ENCODE data around the gene RABGAP1. TPM values are rescaled to one million over a fixed set of nuclear protein-coding genes. Genes with fewer than 3 reads are reported as not detected.

RABGAP1 gene
- total RNA-seq (2021) (95.8 and 103 TPM in 2 replicates), Bru-seq, nascent RNA (percentile 95 among the genes with signal in this experiment), BruChase-seq, experiment 1, labeled RNA remaining after a 2-hour chase (percentile 93 among the genes with signal in this experiment), BruChase-seq, experiment 2, labeled RNA remaining after a 6-hour chase (percentile 86 among the genes with signal in this experiment)
- long read RNA-seq, full-length matches to known transcripts = 18 of 68 reads
- long read RNA-seq, partial matches to known transcripts = 8 of 68 reads
- long read RNA-seq, other reads (novel, unspliced or antisense) = 42 of 68 reads

GRCh38 chr9:122940749-122941581, at the start of gene RABGAP1:
TSS of gene RABGAP1 (plus strand) at chr9:122941020. CDS start at chr9:122957060, 16,040 bp downstream.
- H4K20me1 ChIP-seq (ENCODE audit: insufficient read depth) = peaks cover 35% of the 10 kb centered on the region
- BruUV-seq (replicated peaks) = no TSS peak

GRCh38 chr9:122897969-122898368, 42.9 kb upstream of the RABGAP1 start:
- H3K9me2 ChIP-seq (ENCODE audit: insufficient read depth) = no peaks in the 10 kb centered on the region
- TF ChIP-seq EZH2 (IDR thresholded peaks at IDR 0.05; ENCODE audit: low read depth) = no peak
- TF ChIP-seq CTCF (conservative IDR thresholded peaks at IDR 0.05) = no peak
- ChIA-PET CTCF (no interaction called here), POLR2A (ENCODE audit: unreplicated experiment) (no interaction called here)
- no TSS peak for BruUV-seq (replicated peaks)
- H2AFZ ChIP-seq = no peak overlapping the region
- H3K4me3 ChIP-seq = no peak overlapping the region
- H3F3A ChIP-seq (ENCODE audit: insufficient read depth, low read depth) = no peaks in the 10 kb centered on the region; the same call in 1 of the 2 replicates
- H3K79me2 ChIP-seq (ENCODE audit: low read depth) = peaks cover 54% of the 10 kb centered on the region
- intact Hi-C loops (cut with micrococcal nuclease; ENCODE audit: unreplicated experiment) = no loop called here
- H3K36me3 ChIP-seq (ENCODE audit: low read depth) = peaks cover 26% of the 10 kb centered on the region; the same call in 1 of the 2 replicates
- H3K27me3 ChIP-seq (ENCODE audit: insufficient read depth, low read depth) = no peaks in the 10 kb centered on the region
- no peak for DNase-seq
- peaks cover 3% of the 10 kb centered on the region for H3K4me1 ChIP-seq (replicated peaks; ENCODE audit: insufficient read depth)
- no peaks in the 10 kb centered on the region for H3K9me3 ChIP-seq (ENCODE audit: insufficient read depth, low read depth)
- H3K27ac ChIP-seq = no peak overlapping the region
- no peak overlapping the region for H3K4me2 ChIP-seq
- peaks cover 23% of the 10 kb centered on the region for H4K20me1 ChIP-seq (ENCODE audit: insufficient read depth)

More at GRCh38 chr9:122940749-122941581, at the start of gene RABGAP1:
- Histone ChIP-seq H3K4me1 (replicated peaks; ENCODE audit: insufficient read depth) (peaks cover 30% of the 10 kb centered on the region), H3K4me2 (peak within 1 kb of the TSS; percentile 85), H3F3A (ENCODE audit: insufficient read depth, low read depth) (peaks cover 16% of the 10 kb centered on the region; the same call in 1 of the 2 replicates), H3K4me3 (peak within 1 kb of the TSS; percentile 89), H3K27ac (peak within 1 kb of the TSS; percentile 81), H2AFZ (peak within 1 kb of the TSS; percentile 70), H3K27me3 (ENCODE audit: insufficient read depth, low read depth) (no peaks in the 10 kb centered on the region), H3K9me2 (ENCODE audit: insufficient read depth) (no peaks in the 10 kb centered on the region), H3K79me2 (ENCODE audit: low read depth) (peaks cover 47% of the 10 kb centered on the region), H3K9me3 (ENCODE audit: insufficient read depth, low read depth) (no peaks in the 10 kb centered on the region), H3K36me3 (ENCODE audit: low read depth) (peaks cover 6% of the 10 kb centered on the region; the same call in 1 of the 2 replicates)
- no peak for TF ChIP-seq EZH2 (IDR thresholded peaks at IDR 0.05; ENCODE audit: low read depth)
- TF ChIP-seq CTCF (conservative IDR thresholded peaks at IDR 0.05) = no peak
- DNase-seq = peak; percentile 94 to 99
- intact Hi-C loops (cut with micrococcal nuclease; ENCODE audit: unreplicated experiment) = loop anchor here (1.0 to 2.0 kb wide), 2 partner anchors 10 to 14 kb away; partner anchors contain the start of gene ZBTB26
- CTCF ChIA-PET = interaction anchor here (0.7 to 0.9 kb wide), 2 partner anchors 9 to 321 kb away, joined by 3 to 4 read pairs; partner anchors contain the start of gene ZBTB26
- POLR2A ChIA-PET (ENCODE audit: unreplicated experiment) = interaction anchor here (0.5 to 1.2 kb wide), 12 partner anchors 8 to 1001 kb away, joined by 3 to 25 read pairs (median 4); partner anchors contain the start of genes RC3H2, ZBTB26 and ZBTB6

GRCh38 chr9:122900791-122901190, 40.0 kb upstream of the RABGAP1 start:
- Histone ChIP-seq H2AFZ (no peak overlapping the region), H4K20me1 (ENCODE audit: insufficient read depth) (peaks cover 26% of the 10 kb centered on the region), H3K79me2 (ENCODE audit: low read depth) (peaks cover 72% of the 10 kb centered on the region), H3F3A (ENCODE audit: insufficient read depth, low read depth) (peaks cover 14% of the 10 kb centered on the region), H3K9me2 (ENCODE audit: insufficient read depth) (no peaks in the 10 kb centered on the region), H3K27ac (peak overlapping the region; percentile 14; the same call in 1 of the 2 replicates), H3K27me3 (ENCODE audit: insufficient read depth, low read depth) (no peaks in the 10 kb centered on the region), H3K4me1 (replicated peaks; ENCODE audit: insufficient read depth) (peaks cover 17% of the 10 kb centered on the region), H3K4me3 (no peak overlapping the region), H3K4me2 (no peak overlapping the region), H3K36me3 (ENCODE audit: low read depth) (peaks cover 14% of the 10 kb centered on the region; the same call in 1 of the 2 replicates), H3K9me3 (ENCODE audit: insufficient read depth, low read depth) (no peaks in the 10 kb centered on the region)
- intact Hi-C loops (cut with micrococcal nuclease; ENCODE audit: unreplicated experiment) = no loop called here
- no peak for DNase-seq
- ChIA-PET POLR2A (ENCODE audit: unreplicated experiment) (interaction anchor here (0.6 kb wide), 1 partner anchor 40 kb away, joined by 3 read pairs; the partner anchor contains the start of gene RABGAP1), CTCF (no interaction called here)
- no TSS peak for BruUV-seq (replicated peaks)
- TF ChIP-seq EZH2 (IDR thresholded peaks at IDR 0.05; ENCODE audit: low read depth) (no peak), CTCF (conservative IDR thresholded peaks at IDR 0.05) (no peak)
